MCF 10A (cell line): Measurements from ENCODE around the gene EFCAB12. TPM values are rescaled to one million over a fixed set of nuclear protein-coding genes. Genes with fewer than 3 reads are reported as not detected.

Experiments
- BruUV-seq: library from RNA; stranded (reverse); fragments of 400-500 nt; replicated peaks from 2 replicates; lab custom pipeline; 2021; lab: Mats Ljungman, UMichigan
- CTCF ChIA-PET: fragments of 300-600 bp; sonication (Branson Sonifier 250); formaldehyde crosslinking; extraction: SDS; loops from one replicate; lab custom pipeline; 2021; ENCODE audit warnings: antibody characterized with exemption, inconsistent platforms; lab: Yijun Ruan, JAX
- POLR2A ChIA-PET: fragments of 300-600, 350-650 bp; sonication (Branson Sonifier 250); formaldehyde crosslinking; extraction: SDS; loops from one replicate; lab custom pipeline; 2020; ENCODE audit warnings: antibody characterized with exemption, inconsistent platforms; lab: Yijun Ruan, JAX
- DNase-seq: peaks from one replicate; pipeline ENCODE4 v3.0.0-alpha.2; 2018; ENCODE audit not compliant: unreplicated experiment
- H3K27ac Mint-ChIP-seq: one replicate; pipeline ENCODE4 v1.8.0; 2022; ENCODE audit warnings: mild to moderate bottlenecking, low read depth, mixed read lengths; ENCODE audit not compliant: unreplicated experiment
- H3K27me3 Mint-ChIP-seq: one replicate; pipeline ENCODE4 v1.8.0; 2022; ENCODE audit warnings: mixed read lengths; ENCODE audit not compliant: insufficient read depth, unreplicated experiment
- H3K36me3 Mint-ChIP-seq: one replicate; pipeline ENCODE4 v1.8.0; 2022; ENCODE audit warnings: mild to moderate bottlenecking, moderate library complexity, mixed read lengths; ENCODE audit not compliant: insufficient read depth, unreplicated experiment
- H3K4me1 Mint-ChIP-seq: one replicate; pipeline ENCODE4 v1.8.0; 2022; ENCODE audit warnings: mixed read lengths; ENCODE audit not compliant: insufficient read depth, unreplicated experiment
- H3K4me3 Mint-ChIP-seq: one replicate; pipeline ENCODE4 v1.8.0; 2022; ENCODE audit warnings: mild to moderate bottlenecking, moderate library complexity, mixed read lengths; ENCODE audit not compliant: unreplicated experiment
- H3K9me3 Mint-ChIP-seq: one replicate; pipeline ENCODE4 v1.8.0; 2022; ENCODE audit warnings: mixed read lengths; ENCODE audit not compliant: unreplicated experiment
- CTCF ChIP-seq: fragments of 200-600 bp; IDR thresholded peaks from one replicate; pipeline ENCODE4 v1.8.0; 2022; ENCODE audit warnings: antibody characterized with exemption, mild to moderate bottlenecking; ENCODE audit not compliant: unreplicated experiment
- intact Hi-C: fragments of 100-400 bp; cut with micrococcal nuclease; formaldehyde crosslinking; loops from 2 replicates; pipeline ENCODE4 v1.14.1; 2022
- total RNA-seq: library from RNA; stranded (reverse); gene quantifications from 2 replicates; pipeline ENCODE4 v1.2.3, GENCODE V29; 2022

The EFCAB12 gene
- total RNA-seq, 1 experiment from 2014 or later: not detected

GRCh38 chr3:129429602-129430001, 1.2 kb upstream of the EFCAB12 start:
- TF ChIP-seq CTCF: no peak

GRCh38 chr3:129429080-129429451, 630 bp upstream of the EFCAB12 start:
- Mint-ChIP-seq H3K4me3 (no peak overlapping the region), H3K4me1 (peaks cover 9% of the 10 kb centered on the region), H3K9me3 (no peaks in the 10 kb centered on the region), H3K27me3 (no peaks in the 10 kb centered on the region), H3K27ac (no peak overlapping the region), H3K36me3 (peaks cover 37% of the 10 kb centered on the region)
- no peak for DNase-seq
- no TSS peak for BruUV-seq
- intact Hi-C loops: no loop called here
- ChIA-PET CTCF (interaction anchor here (0.6 to 2.2 kb wide), 5 partner anchors 11 to 461 kb away, joined by 3 to 8 read pairs (median 4); partner anchors contain the start of genes IFT122 and MBD4), POLR2A (interaction anchor here (1.0 to 4.9 kb wide), 3 partner anchors 10 to 151 kb away, joined by 3 to 55 read pairs (median 3); partner anchors contain the start of genes HMCES, IFT122 and MBD4)
- no peak for TF ChIP-seq CTCF

More at GRCh38 chr3:129429602-129430001, 1.2 kb upstream of the EFCAB12 start:
- intact Hi-C loops: no loop called here
- Mint-ChIP-seq H3K4me1 (peaks cover 9% of the 10 kb centered on the region), H3K9me3 (no peaks in the 10 kb centered on the region), H3K36me3 (peaks cover 43% of the 10 kb centered on the region), H3K27ac (no peak overlapping the region), H3K4me3 (no peak overlapping the region), H3K27me3 (no peaks in the 10 kb centered on the region)
- POLR2A ChIA-PET: interaction anchor here (4.9 kb wide), 1 partner anchor 10 kb away, joined by 55 read pairs; the partner anchor contains the start of genes IFT122 and MBD4
- CTCF ChIA-PET: interaction anchor here (0.6 to 2.2 kb wide), 4 partner anchors 10 to 394 kb away, joined by 4 to 8 read pairs (median 4); partner anchors contain the start of genes IFT122 and MBD4
- no peak for DNase-seq
- BruUV-seq: no TSS peak

GRCh38 chr3:129428007-129428375, 445 bp downstream of the EFCAB12 start:
- Mint-ChIP-seq H3K36me3 (peaks cover 27% of the 10 kb centered on the region), H3K27me3 (no peaks in the 10 kb centered on the region), H3K4me3 (peak overlapping the region; percentile 67), H3K4me1 (peaks cover 14% of the 10 kb centered on the region), H3K27ac (no peak overlapping the region), H3K9me3 (no peaks in the 10 kb centered on the region)
- TF ChIP-seq CTCF: no peak
- DNase-seq: no peak
- BruUV-seq: no TSS peak
- POLR2A ChIA-PET: interaction anchor here (1.0 to 4.9 kb wide), 3 partner anchors 12 to 149 kb away, joined by 3 to 55 read pairs (median 3); partner anchors contain the start of genes HMCES, IFT122 and MBD4
- intact Hi-C loops: no loop called here
- CTCF ChIA-PET: interaction anchor here (1.0 kb wide), 1 partner anchor 24 kb away, joined by 3 read pairs; no protein-coding TSS in a partner anchor

GRCh38 chr3:129425619-129426018, 2.8 kb downstream of the EFCAB12 start:
- Mint-ChIP-seq H3K27me3 (no peaks in the 10 kb centered on the region), H3K36me3 (peaks cover 5% of the 10 kb centered on the region), H3K4me3 (no peak overlapping the region), H3K27ac (no peak overlapping the region), H3K4me1 (peaks cover 14% of the 10 kb centered on the region), H3K9me3 (no peaks in the 10 kb centered on the region)
- ChIA-PET POLR2A (no interaction called here), CTCF (interaction anchor here (1.3 kb wide), 1 partner anchor 25 kb away, joined by 3 read pairs; no protein-coding TSS in a partner anchor)
- no peak for TF ChIP-seq CTCF
- no peak for DNase-seq
- no TSS peak for BruUV-seq
- intact Hi-C loops: no loop called here
